Forelimb muscle (tissue), 1 donor: ENCODE data around the gene TADA2A. TPM values are rescaled to one million over a fixed set of nuclear protein-coding genes. Genes with fewer than 3 reads are reported as not detected.

Experiments
- DNase-seq: peaks from one replicate; pipeline ENCODE4 v3.0.0-alpha.2; 2013; ENCODE audit warnings: low read depth
- polyA plus RNA-seq: library from polyadenylated mRNA; unstranded; fragments of 120-200 nt; gene quantifications from one replicate; pipeline ENCODE4 v1.2.1, GENCODE V29; 2013; ENCODE audit not compliant: insufficient read length

The TADA2A gene, protein sequence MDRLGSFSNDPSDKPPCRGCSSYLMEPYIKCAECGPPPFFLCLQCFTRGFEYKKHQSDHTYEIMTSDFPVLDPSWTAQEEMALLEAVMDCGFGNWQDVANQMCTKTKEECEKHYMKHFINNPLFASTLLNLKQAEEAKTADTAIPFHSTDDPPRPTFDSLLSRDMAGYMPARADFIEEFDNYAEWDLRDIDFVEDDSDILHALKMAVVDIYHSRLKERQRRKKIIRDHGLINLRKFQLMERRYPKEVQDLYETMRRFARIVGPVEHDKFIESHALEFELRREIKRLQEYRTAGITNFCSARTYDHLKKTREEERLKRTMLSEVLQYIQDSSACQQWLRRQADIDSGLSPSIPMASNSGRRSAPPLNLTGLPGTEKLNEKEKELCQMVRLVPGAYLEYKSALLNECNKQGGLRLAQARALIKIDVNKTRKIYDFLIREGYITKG
- 23.2 TPM for polyA plus RNA-seq

DNA sequence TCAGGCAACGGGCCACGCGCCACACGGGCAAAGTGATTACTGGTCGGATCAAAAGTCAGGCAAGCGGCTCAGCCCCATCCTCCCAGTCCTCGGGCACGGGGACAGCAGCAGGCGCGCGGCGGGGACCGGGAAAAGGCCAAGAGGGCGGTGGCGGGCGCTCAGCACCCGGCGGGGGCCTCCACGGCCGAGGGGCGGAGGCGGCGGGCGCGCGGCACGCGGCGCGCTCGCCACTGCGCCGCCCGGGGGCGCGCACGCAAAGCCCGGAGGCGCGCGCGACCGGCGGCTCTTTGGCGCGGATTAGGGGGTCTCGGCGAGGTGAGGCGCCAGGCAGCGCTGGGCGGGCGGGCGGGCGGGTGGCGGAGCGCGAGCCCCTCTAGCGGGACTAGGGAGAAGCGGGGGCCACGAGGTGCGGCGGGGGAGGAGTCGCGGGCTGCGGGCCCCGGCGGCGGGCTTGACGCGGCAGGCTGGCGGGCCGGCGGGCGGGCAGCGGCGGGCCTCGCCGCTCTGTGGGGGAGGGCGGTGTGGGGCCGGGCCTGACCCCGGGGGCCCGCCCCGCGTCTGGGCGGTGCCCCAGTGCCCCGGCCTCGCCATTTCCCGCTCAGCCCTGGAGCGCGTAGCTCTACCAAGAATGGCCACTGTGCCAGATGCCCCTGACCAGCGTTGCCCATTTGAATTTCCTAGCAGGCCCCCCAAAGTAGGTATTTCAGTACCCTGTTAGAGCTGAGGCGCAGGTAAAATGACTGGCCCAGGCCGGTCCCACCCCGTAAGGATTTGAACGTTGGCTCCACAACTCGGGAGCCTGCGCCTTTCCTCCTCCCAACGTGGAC, at the start of gene TADA2A, which contains the start of gene ACACA:
Gene TADA2A (plus strand): TSS at position 252 of the 827 bp plus-strand sequence. CDS start 4,480 bp downstream, outside the sequence.
Gene ACACA (minus strand): TSS at position 202 of the 827 bp plus-strand sequence. CDS start 537 bp downstream, outside the sequence.
- DNase-seq: peak; percentile 41

DNA sequence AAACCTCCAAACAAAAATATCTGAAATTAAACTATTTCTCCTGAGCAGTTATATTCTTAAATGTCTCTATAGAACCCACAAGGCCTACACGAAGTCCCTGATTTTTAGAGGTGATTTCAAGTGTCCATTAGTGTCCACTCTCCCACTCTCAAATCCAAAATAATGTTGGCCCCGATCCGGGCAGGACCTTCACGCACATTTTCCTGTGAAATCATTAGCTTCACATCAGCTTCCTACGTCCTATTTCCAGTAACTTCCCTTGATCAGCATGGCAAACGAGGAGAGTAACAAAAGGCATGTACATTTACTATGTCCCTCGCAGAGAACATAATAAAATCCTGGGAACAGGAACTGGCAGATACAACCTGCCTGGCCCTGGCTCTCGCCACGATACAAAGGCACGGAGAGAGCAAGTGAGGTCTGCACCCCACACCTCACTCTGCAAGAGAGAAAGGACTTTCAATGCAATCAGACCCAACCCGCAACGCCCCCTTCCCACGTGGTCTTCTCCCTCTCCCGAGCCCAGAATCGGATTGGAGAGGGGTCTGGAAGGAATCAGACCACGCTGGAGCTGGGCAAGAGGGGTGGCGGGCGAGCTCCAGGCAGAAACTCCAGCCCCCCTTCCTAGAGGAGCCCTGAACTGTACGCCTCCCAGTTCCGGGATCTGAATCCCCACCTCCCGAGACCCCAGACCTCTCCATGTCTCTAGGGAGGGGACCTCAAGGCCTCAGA, 48.4 kb upstream of the TADA2A start:
- no peak for DNase-seq

DNA sequence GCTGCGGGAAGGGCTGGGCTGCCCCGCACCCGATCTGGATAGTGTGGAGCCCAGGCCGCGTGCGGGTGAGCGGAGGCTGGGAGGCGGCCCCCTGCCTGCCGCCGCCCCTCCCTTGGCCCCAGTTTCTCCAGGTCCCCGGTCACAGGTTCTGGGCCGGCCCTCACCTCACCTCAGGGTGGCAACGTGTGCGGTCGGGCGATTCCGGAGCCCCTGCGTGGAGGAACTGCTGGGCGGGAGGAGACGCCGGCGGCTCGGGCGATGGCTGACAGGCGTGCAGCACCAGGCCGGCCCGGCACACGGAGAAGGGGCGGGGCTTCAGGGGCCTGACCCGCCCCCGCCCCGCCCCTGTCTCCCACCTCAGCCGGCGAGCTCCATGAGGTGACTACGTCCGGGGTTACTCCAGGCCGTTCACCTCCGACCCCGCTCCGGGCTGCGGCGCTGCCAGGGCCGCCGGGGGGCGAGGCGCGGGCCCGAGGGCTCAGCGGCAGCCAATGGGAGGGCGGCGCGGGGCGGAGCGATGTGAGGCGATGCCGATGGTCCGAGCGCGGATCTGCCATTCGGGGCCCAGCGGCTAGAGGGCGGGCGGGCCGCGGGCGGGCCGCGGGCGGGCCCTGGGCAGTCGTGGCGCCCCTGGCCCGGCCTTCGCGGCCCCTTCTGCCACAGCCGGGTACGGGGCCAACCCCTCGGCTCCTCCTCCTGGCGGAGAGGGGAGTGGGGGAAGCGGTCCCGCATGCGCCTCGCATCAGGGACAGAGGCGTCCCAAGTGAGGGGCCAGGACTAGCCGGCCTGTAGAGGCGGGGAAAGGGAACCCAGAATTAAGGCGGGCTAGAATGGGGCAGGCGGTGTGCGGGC, 47.6 kb upstream of the TADA2A start:
- no peak for DNase-seq

DNA sequence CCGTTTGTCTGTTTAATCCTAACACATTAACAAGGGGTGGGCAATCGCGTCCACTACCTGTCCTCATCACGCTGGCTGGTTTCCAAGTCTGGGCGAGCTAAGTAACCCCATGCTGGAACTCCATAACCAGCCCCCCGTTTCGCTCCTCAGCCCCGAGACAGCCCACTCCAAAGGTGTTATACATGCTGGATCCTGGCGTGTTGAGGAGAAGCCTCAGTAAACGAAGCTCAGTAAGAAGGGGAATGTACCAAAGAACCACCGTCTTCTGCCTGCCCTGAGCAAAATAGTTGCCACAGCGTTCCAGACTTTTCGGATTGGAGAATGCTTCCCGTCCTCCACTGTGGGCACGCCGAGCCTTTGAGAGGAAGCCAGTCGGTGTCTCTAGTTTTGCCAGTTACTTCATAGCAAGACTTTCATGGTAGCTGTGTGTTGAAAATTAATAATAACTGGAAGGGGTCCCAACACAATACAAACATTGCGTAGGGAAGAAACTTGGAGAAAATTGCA, 47.0 kb upstream of the TADA2A start:
- DNase-seq: no peak

- no peak for DNase-seq
Observed at GRCh38 chr17:37360632-37361031, 46.1 kb upstream of the TADA2A start.

- DNase-seq: no peak
Observed at GRCh38 chr17:37361543-37361942, 45.1 kb upstream of the TADA2A start.

GRCh38 chr17:37365589-37365988, 41.1 kb upstream of the TADA2A start:
- no peak for DNase-seq

GRCh38 chr17:37368577-37368976, 38.1 kb upstream of the TADA2A start:
- no peak for DNase-seq

DNA sequence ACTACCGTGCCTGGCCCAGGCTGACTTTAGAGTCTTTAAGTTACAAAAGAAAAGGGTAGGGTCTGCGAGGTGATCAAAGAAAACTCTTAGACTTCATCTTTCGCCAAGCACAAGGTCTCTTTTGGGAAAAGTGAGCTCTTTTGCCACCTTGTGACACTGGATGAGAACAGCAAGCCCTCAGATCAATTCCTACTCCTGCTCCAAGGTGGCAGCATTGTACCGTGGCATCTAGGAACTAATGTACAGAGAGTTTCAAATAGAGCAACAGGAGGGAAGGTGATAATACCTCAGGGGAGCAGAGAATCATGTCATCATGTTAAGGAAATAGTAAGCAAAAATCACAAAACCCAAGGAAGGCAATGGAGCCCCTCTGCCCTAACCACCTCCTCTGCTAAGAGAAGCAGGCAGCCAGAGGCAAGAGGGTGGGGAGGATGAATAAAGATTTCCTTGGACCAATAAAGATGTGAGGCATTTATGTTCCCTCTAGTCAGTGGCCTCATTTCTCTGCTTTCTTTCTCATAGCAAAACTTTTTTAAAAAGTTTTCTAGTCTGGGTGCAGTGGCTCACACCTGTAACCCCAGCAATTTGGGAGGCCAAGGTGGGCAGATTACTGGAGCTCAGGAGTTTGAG, 33.0 kb upstream of the TADA2A start:
- no peak for DNase-seq

GRCh38 chr17:37375706-37376105, 31.0 kb upstream of the TADA2A start, which contains the start of gene C17orf78:
C17orf78 (plus strand) TSS chr17:37375985; CDS start chr17:37376093, 108 bp downstream.
- no peak for DNase-seq

- no peak for DNase-seq
Observed at GRCh38 chr17:37382056-37382455, 24.6 kb upstream of the TADA2A start.

- DNase-seq: no peak
Observed at GRCh38 chr17:37384560-37385149, 22.0 kb upstream of the TADA2A start.

DNA sequence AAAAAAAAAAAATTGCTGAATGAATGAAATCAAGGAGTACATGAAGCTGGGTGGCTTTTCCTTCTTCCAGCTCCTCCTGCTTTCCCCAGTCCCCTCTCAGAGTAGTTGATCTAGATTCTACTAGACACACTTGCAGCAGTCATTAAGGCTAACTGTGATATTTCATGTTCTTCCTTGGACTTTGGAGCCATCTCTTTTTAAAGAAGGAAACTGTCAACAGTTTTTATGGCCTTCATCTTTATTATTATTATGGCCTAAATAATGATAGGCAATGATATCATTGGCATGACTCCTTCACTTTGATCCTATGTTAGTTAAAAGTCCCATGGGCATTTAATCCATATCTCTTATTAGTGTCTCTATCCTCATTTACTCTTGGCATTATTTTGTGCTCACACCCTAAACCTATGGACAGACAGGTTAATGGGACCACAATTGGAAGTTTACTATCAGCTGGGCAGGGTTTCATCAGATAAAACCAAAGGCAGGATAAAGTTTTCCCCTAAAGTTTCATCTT, 21.2 kb upstream of the TADA2A start:
- no peak for DNase-seq

- no peak for DNase-seq
Observed at GRCh38 chr17:37386462-37386861, 20.2 kb upstream of the TADA2A start.

DNA sequence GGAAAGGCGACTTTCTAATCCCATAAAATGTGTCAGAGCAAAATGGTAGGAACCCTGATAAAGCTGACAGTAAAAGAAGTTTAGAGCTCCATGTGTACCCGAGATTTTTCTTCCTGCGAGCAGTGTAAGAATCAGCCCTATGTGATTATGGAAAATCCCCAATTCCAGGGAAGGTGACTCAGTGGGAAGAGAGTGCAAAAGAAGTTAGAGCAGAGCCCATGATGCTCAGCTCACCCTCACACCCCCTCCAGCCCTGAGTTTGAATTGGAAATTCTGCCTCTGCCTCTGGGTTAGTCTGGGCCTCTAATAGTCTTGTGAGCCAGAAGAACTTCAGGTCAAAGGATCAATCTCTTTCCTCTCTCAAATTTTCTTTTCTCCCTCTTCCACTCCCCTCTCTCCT, 18.4 kb upstream of the TADA2A start:
- no peak for DNase-seq

DNA sequence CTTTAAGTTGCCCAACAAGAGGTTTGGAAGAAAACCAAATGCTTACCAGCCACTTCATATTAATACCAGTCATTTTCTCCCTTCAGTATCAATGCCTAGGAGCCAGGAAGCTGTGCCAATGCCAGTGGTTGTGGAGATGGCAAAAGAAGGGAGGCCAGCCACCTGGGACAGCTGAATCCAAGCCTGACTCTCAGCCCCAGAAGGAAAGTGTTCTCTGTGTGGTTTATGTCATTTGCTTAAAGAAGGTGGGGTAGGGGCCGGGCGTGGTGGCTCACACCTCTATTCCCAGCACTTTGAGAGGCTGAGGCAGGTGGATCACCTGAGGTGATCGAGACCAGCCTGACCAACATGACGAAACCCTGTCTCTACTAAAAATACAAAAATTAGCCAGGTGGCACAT, 17.5 kb upstream of the TADA2A start:
- DNase-seq: no peak

DNA sequence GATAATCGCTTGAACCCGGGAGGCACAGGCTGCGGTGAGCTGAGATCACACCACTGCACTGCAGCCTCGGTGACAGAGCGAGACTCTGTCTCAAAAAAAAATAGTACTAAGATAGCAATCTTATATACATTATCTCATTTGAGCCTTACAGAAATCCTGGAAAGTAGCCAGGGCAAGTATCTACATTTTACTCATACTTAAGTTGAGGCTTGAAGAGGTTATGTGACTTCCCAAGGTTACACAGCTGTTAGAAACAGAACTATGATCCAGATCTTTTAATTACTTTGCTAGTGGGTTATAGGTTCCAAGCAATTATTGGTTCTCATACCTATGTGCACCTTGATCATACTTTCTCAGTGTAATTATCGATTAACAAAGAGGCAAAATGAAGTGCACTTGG, 15.5 kb upstream of the TADA2A start:
- no peak for DNase-seq

GRCh38 chr17:37392024-37392590, 14.6 kb upstream of the TADA2A start:
- DNase-seq: no peak

- no peak for DNase-seq
Observed at GRCh38 chr17:37393352-37393751, 13.3 kb upstream of the TADA2A start.
